Mesothelial cell of epicardium (in vitro differentiated cells): ENCODE measurements around the gene TRIM63. TPM values are rescaled to one million over a fixed set of nuclear protein-coding genes. Genes with fewer than 3 reads are reported as not detected.

Source experiments
- DNase-seq, 2 experiments: peaks; one replicate each; pipeline ENCODE4 v3.0.0; 2021; ENCODE audit warnings: low spot score in 2 of 2; ENCODE audit not compliant: unreplicated experiment in 2 of 2
- H3K27ac Mint-ChIP-seq: 2 replicates; pipeline ENCODE4 v1.8.0; 2021; ENCODE audit warnings: mixed read lengths
- H3K27me3 Mint-ChIP-seq: 2 replicates; pipeline ENCODE4 v1.8.0; 2021; ENCODE audit warnings: low read depth, mixed read lengths
- H3K36me3 Mint-ChIP-seq: 2 replicates; pipeline ENCODE4 v1.8.0; 2021; ENCODE audit warnings: mixed read lengths
- H3K4me1 Mint-ChIP-seq: 2 replicates; pipeline ENCODE4 v1.8.0; 2021; ENCODE audit warnings: mixed read lengths
- H3K4me3 Mint-ChIP-seq: 2 replicates; pipeline ENCODE4 v1.8.0; 2021; ENCODE audit warnings: mild to moderate bottlenecking, moderate library complexity, mixed read lengths
- H3K9me3 Mint-ChIP-seq: 2 replicates; pipeline ENCODE4 v1.8.0; 2021; ENCODE audit warnings: mixed read lengths
- CTCF ChIP-seq: fragments of 200-600 bp; sonication (generic); IDR thresholded peaks from one replicate; pipeline ENCODE4 v1.5.0; 2021; ENCODE audit warnings: antibody characterized with exemption; ENCODE audit not compliant: unreplicated experiment
- total RNA-seq: library from RNA; stranded (reverse); gene quantifications from 3 replicates; pipeline ENCODE4 v1.2.1, GENCODE V29; 2021

Gene TRIM63
- total RNA-seq, 1 donor from 2014 or later, result 1.9 TPM

GRCh38 chr1:26069941-26070295 is 2.5 kb upstream of the TRIM63 start:
- no peak overlapping the region for H3K27ac Mint-ChIP-seq
- no peak for DNase-seq
- no peak overlapping the region for H3K4me3 Mint-ChIP-seq
- H3K4me1 Mint-ChIP-seq, result peaks cover 37% of the 10 kb centered on the region
- no peaks in the 10 kb centered on the region for H3K36me3 Mint-ChIP-seq
- no peaks in the 10 kb centered on the region for H3K9me3 Mint-ChIP-seq
- TF ChIP-seq CTCF, result no peak
- peaks cover 1% of the 10 kb centered on the region for H3K27me3 Mint-ChIP-seq

- no peak for TF ChIP-seq CTCF
- no peaks in the 10 kb centered on the region for H3K36me3 Mint-ChIP-seq
- peak overlapping the region; percentile 2 for H3K4me3 Mint-ChIP-seq
- H3K27ac Mint-ChIP-seq, result peak overlapping the region; percentile 16
- peaks cover 29% of the 10 kb centered on the region for H3K4me1 Mint-ChIP-seq
- no peaks in the 10 kb centered on the region for H3K27me3 Mint-ChIP-seq
- DNase-seq, result no peak
- no peaks in the 10 kb centered on the region for H3K9me3 Mint-ChIP-seq
Measured at GRCh38 chr1:26066857-26067256, 573 bp downstream of the TRIM63 start.

- Mint-ChIP-seq H3K4me3 (no peak overlapping the region), H3K27me3 (no peaks in the 10 kb centered on the region), H3K36me3 (no peaks in the 10 kb centered on the region), H3K27ac (peak overlapping the region; percentile 34), H3K9me3 (no peaks in the 10 kb centered on the region), H3K4me1 (peaks cover 29% of the 10 kb centered on the region)
- no peak for TF ChIP-seq CTCF
- DNase-seq, result no peak
Measured at GRCh38 chr1:26066160-26066559, 1.3 kb downstream of the TRIM63 start.

- Mint-ChIP-seq H3K9me3 (no peaks in the 10 kb centered on the region), H3K4me1 (peaks cover 35% of the 10 kb centered on the region), H3K27me3 (no peaks in the 10 kb centered on the region), H3K4me3 (no peak overlapping the region), H3K27ac (peak overlapping the region; percentile 6), H3K36me3 (no peaks in the 10 kb centered on the region)
- no peak for DNase-seq
- TF ChIP-seq CTCF, result no peak
Measured at GRCh38 chr1:26064553-26064952, 2.9 kb downstream of the TRIM63 start.

GRCh38 chr1:26060832-26061574 is 6.4 kb downstream of the TRIM63 start:
- peaks cover 2% of the 10 kb centered on the region for H3K36me3 Mint-ChIP-seq
- H3K27me3 Mint-ChIP-seq, result no peaks in the 10 kb centered on the region
- H3K27ac Mint-ChIP-seq, result no peak overlapping the region

More at GRCh38 chr1:26060832-26061574, 6.4 kb downstream of the TRIM63 start:
- no peak for DNase-seq
- Mint-ChIP-seq H3K9me3 (no peaks in the 10 kb centered on the region), H3K4me3 (no peak overlapping the region), H3K4me1 (peaks cover 10% of the 10 kb centered on the region)
- TF ChIP-seq CTCF, result no peak
